OCI-LY7 (cell line): Measurements from ENCODE around the gene HIVEP3.

Experiments used
- CTCF ChIP-seq: fragments of 200-600 bp; sonication (generic); conservative IDR thresholded peaks from 2 replicates; pipeline ENCODE4 v1.5.1; 2014; ENCODE audit warnings: mild to moderate bottlenecking, antibody characterized with exemption, low read length, moderate library complexity, mixed read lengths
- EZH2phosphoT487 ChIP-seq: fragments of 200-600 bp; sonication (generic); IDR thresholded peaks from 2 replicates; pipeline ENCODE4 v1.6.1; 2018; ENCODE audit warnings: low read depth, borderline replicate concordance, mild to moderate bottlenecking, mixed run types, antibody characterized with exemption, low read length, moderate library complexity, mixed read lengths

GRCh38 chr1:41607808-41608207 lies 310.9 kb downstream of the HIVEP3 start:
- TF ChIP-seq CTCF (no peak), EZH2phosphoT487 (no peak)
